ENCODE results near the gene TBRG4.

- TF ChIP-seq CTCF (IDR thresholded peaks at IDR 0.05; ENCODE audit: insufficient read depth, low read length) = no peak
- no peak for TF ChIP-seq POLR2AphosphoS5 (IDR thresholded peaks at IDR 0.05; ENCODE audit: low read depth)
- no peak for TF ChIP-seq REST (IDR thresholded peaks at IDR 0.05; ENCODE audit: insufficient replicate concordance, low read depth)
- no peak for TF ChIP-seq GABPA (IDR thresholded peaks at IDR 0.05; ENCODE audit: low read depth)
- no peak for TF ChIP-seq SPI1 (IDR thresholded peaks at IDR 0.05; ENCODE audit: borderline replicate concordance, low read depth)
Observed at GRCh38 chr7:45112648-45113047, 1.2 kb upstream of the TBRG4 start.
